HL-60 (cell line): ENCODE results near the gene IHH.

Source experiments
- GABPA ChIP-seq: IDR thresholded peaks from 2 replicates; pipeline ENCODE4 v1.6.1; 2012; ENCODE audit warnings: low read depth
- TF ChIP-seq, protein P1 (sequence below): IDR thresholded peaks from one replicate; pipeline ENCODE4 v1.5.1; 2011; ENCODE audit warnings: low read length, control low read depth, inconsistent platforms; ENCODE audit not compliant: insufficient read depth
- TF ChIP-seq, protein P2 (sequence below): IDR thresholded peaks from 2 replicates; pipeline ENCODE4 v1.6.1; 2012; ENCODE audit warnings: low read depth; ENCODE audit not compliant: insufficient replicate concordance

DNA sequence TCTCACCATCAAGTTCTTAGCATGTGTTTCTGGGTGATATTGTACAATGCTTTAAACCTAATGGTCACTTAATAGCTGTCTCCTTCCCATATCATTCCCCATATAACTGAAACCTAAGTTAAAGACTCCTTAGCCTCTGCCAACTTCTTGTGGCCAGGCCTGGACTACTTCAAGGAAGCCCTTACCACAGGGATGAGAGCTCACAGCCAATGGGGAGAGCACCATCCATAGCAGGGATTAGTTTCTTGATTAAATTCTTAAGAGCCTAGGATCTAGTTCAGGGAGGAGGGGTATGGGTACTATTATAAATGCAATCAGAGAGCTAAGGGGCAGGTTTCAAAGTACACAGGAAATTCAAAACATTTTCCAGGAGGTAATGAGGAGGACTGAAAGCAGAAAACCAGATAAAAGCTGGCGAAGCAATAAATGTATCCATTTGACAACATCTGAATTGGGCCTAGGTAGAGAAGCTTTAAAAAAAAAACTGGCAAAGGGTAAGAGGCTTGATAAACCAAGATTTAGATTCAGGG is 34.8 kb upstream of the IHH start:
- TF ChIP-seq, protein P1, sequence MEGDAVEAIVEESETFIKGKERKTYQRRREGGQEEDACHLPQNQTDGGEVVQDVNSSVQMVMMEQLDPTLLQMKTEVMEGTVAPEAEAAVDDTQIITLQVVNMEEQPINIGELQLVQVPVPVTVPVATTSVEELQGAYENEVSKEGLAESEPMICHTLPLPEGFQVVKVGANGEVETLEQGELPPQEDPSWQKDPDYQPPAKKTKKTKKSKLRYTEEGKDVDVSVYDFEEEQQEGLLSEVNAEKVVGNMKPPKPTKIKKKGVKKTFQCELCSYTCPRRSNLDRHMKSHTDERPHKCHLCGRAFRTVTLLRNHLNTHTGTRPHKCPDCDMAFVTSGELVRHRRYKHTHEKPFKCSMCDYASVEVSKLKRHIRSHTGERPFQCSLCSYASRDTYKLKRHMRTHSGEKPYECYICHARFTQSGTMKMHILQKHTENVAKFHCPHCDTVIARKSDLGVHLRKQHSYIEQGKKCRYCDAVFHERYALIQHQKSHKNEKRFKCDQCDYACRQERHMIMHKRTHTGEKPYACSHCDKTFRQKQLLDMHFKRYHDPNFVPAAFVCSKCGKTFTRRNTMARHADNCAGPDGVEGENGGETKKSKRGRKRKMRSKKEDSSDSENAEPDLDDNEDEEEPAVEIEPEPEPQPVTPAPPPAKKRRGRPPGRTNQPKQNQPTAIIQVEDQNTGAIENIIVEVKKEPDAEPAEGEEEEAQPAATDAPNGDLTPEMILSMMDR: no peak
- TF ChIP-seq, protein P2, sequence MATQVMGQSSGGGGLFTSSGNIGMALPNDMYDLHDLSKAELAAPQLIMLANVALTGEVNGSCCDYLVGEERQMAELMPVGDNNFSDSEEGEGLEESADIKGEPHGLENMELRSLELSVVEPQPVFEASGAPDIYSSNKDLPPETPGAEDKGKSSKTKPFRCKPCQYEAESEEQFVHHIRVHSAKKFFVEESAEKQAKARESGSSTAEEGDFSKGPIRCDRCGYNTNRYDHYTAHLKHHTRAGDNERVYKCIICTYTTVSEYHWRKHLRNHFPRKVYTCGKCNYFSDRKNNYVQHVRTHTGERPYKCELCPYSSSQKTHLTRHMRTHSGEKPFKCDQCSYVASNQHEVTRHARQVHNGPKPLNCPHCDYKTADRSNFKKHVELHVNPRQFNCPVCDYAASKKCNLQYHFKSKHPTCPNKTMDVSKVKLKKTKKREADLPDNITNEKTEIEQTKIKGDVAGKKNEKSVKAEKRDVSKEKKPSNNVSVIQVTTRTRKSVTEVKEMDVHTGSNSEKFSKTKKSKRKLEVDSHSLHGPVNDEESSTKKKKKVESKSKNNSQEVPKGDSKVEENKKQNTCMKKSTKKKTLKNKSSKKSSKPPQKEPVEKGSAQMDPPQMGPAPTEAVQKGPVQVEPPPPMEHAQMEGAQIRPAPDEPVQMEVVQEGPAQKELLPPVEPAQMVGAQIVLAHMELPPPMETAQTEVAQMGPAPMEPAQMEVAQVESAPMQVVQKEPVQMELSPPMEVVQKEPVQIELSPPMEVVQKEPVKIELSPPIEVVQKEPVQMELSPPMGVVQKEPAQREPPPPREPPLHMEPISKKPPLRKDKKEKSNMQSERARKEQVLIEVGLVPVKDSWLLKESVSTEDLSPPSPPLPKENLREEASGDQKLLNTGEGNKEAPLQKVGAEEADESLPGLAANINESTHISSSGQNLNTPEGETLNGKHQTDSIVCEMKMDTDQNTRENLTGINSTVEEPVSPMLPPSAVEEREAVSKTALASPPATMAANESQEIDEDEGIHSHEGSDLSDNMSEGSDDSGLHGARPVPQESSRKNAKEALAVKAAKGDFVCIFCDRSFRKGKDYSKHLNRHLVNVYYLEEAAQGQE: no peak
- TF ChIP-seq GABPA: no peak
